Keratinocyte (primary cell): Measurements from ENCODE around the gene RAC2. TPM values are rescaled to one million over a fixed set of nuclear protein-coding genes. Genes with fewer than 3 reads are reported as not detected.

ENCODE experiments used
- DNase-seq: peaks from one replicate; pipeline ENCODE4 v3.0.0-alpha.2; 2011; ENCODE audit warnings: low read depth, missing footprints, low spot score
- FAIRE-seq: peaks from 2 replicates; lab custom pipeline; 2011; peaks lifted over from hg19 to GRCh38; lab: Jason Lieb, UNC
- H2AFZ ChIP-seq: 2 replicates; pipeline ENCODE4 v1.6.0; 2012; ENCODE audit warnings: low read length, control low read depth, inconsistent platforms; ENCODE audit not compliant: control insufficient read depth
- H3K27ac ChIP-seq: 2 replicates; pipeline ENCODE4 v1.5.1; 2011; ENCODE audit warnings: low read length; ENCODE audit not compliant: control insufficient read depth, insufficient read depth
- H3K27me3 ChIP-seq: 3 replicates; pipeline ENCODE4 v1.6.0; 2011; ENCODE audit warnings: low read length; ENCODE audit not compliant: control insufficient read depth, insufficient read depth; ENCODE audit errors: extremely low read depth
- H3K36me3 ChIP-seq, 2 experiments: 2 replicates in 1 of 2; 3 replicates in 1 of 2; pipeline ENCODE4 v1.5.1; 2011; ENCODE audit warnings: low read length in 2 of 2, mild to moderate bottlenecking in 1 of 2; ENCODE audit not compliant: control insufficient read depth in 2 of 2, insufficient read depth in 2 of 2; ENCODE audit errors: extremely low read depth in 1 of 2
- H3K4me1 ChIP-seq: 3 replicates; pipeline ENCODE4 v1.5.1; 2011; ENCODE audit warnings: low read length; ENCODE audit not compliant: control insufficient read depth, insufficient read depth; ENCODE audit errors: extremely low read depth
- H3K4me2 ChIP-seq: 3 replicates; pipeline ENCODE4 v1.6.0; 2011; ENCODE audit warnings: low read depth, low read length; ENCODE audit not compliant: control insufficient read depth, insufficient read depth; ENCODE audit errors: extremely low read depth
- H3K4me3 ChIP-seq, 3 experiments: fragments of 200-600 bp in 1 of 3; sonication (generic) in 1 of 3; 2 replicates in 2 of 3; 3 replicates in 1 of 3; pipeline ENCODE4 v1.5.1; 2011 to 2016; ENCODE audit warnings: low read length in 3 of 3, mild to moderate bottlenecking in 3 of 3, control low read depth in 2 of 3, inconsistent platforms in 1 of 3, low read depth in 1 of 3, mixed read lengths in 1 of 3, mixed run types in 1 of 3, moderate library complexity in 1 of 3; ENCODE audit not compliant: control insufficient read depth in 2 of 3, insufficient read depth in 2 of 3; ENCODE audit errors: extremely low read depth in 1 of 3
- H3K79me2 ChIP-seq: 2 replicates; pipeline ENCODE4 v1.6.0; 2012; ENCODE audit warnings: low read length; ENCODE audit not compliant: control insufficient read depth, insufficient read depth
- H3K9ac ChIP-seq: 3 replicates; pipeline ENCODE4 v1.6.0; 2011; ENCODE audit warnings: low read length; ENCODE audit not compliant: control insufficient read depth, insufficient read depth; ENCODE audit errors: extremely low read depth
- H3K9me1 ChIP-seq: 3 replicates; pipeline ENCODE4 v1.6.0; 2011; ENCODE audit warnings: low read length; ENCODE audit not compliant: control insufficient read depth, insufficient read depth; ENCODE audit errors: extremely low read depth
- H3K9me3 ChIP-seq: 2 replicates; pipeline ENCODE4 v1.5.1; 2012; ENCODE audit warnings: low read depth, low read length; ENCODE audit not compliant: control insufficient read depth
- H4K20me1 ChIP-seq: 3 replicates; pipeline ENCODE4 v1.6.0; 2011; ENCODE audit warnings: low read length; ENCODE audit not compliant: control insufficient read depth, insufficient read depth; ENCODE audit errors: extremely low read depth
- CTCF ChIP-seq, 3 experiments: IDR thresholded peaks in 1 of 3; conservative IDR thresholded peaks in 1 of 3; optimal IDR thresholded peaks in 1 of 3; 2 replicates in 2 of 3; 3 replicates in 1 of 3; pipeline versions ENCODE3 to v1.5.1; 2011; ENCODE audit warnings: low read length in 3 of 3, mild to moderate bottlenecking in 3 of 3, moderate library complexity in 2 of 3, control low read depth in 1 of 3, inconsistent platforms in 1 of 3; ENCODE audit not compliant: insufficient read depth in 2 of 3; ENCODE audit errors: extremely low read depth in 1 of 3
- EZH2 ChIP-seq: IDR thresholded peaks from one replicate; pipeline ENCODE4 v1.6.1; 2012; ENCODE audit warnings: inconsistent platforms, mild to moderate bottlenecking, low read length, moderate library complexity
- dilution Hi-C: fragments of 300-500 bp; cut with MboI; formaldehyde crosslinking; loops from one replicate; pipeline ENCODE4 v1.7.0; 2020; ENCODE audit warnings: low sequenced_read_pairs; ENCODE audit not compliant: extremely low pct_ligation_motif_present
- polyA plus RNA-seq, 5 experiments: library from polyadenylated mRNA; depleted of rRNA in 3 of 5; stranded (reverse) in 3 of 5; stranded (forward) in 1 of 5; unstranded in 1 of 5; fragments of >200 nt; gene quantifications; 1 replicate in 1 of 5; 2 replicates in 3 of 5; 3 replicates in 1 of 5; pipeline versions ENCODE4 v1.2.1 to v1.2.3, GENCODE V29; 2011 to 2012; ENCODE audit warnings: missing spikeins in 2 of 5, low read depth in 1 of 5, low replicate concordance in 1 of 5

The RAC2 gene
- polyA plus RNA-seq, 1 donor (not counting 4 experiments of a cell fraction or from before 2014, with no cell fraction given), result 78.6 TPM

- Histone ChIP-seq H3K9ac (no peak overlapping the region), H3K36me3 (peaks cover 1 to 8% of the 10 kb centered on the region in 2 experiments), H3K27ac (no peak overlapping the region), H2AFZ (no peak overlapping the region), H3K4me1 (peaks cover 14% of the 10 kb centered on the region), H3K9me1 (no peaks in the 10 kb centered on the region), H3K4me2 (no peak overlapping the region), H4K20me1 (no peaks in the 10 kb centered on the region), H3K4me3 (no peak overlapping the region), H3K9me3 (no peaks in the 10 kb centered on the region), H3K79me2 (no peaks in the 10 kb centered on the region), H3K27me3 (no peaks in the 10 kb centered on the region)
- no peak for FAIRE-seq
- TF ChIP-seq CTCF (optimal IDR thresholded peaks at IDR 0.05 in 1 of 3, IDR thresholded peaks at IDR 0.05 in 1 of 3, conservative IDR thresholded peaks at IDR 0.05 in 1 of 3; ENCODE audit: extremely low read depth in 1 of 3, insufficient read depth in 2 of 3, low read length in 3 of 3), result no peak
- no peak for TF ChIP-seq EZH2
- dilution Hi-C loops, result no loop called here
- DNase-seq, result no peak
These were observed 66.3 kb downstream of the RAC2 start for GRCh38 chr22:37177755-37178154.

- no peak for FAIRE-seq
- TF ChIP-seq CTCF (optimal IDR thresholded peaks at IDR 0.05 in 1 of 3, IDR thresholded peaks at IDR 0.05 in 1 of 3, conservative IDR thresholded peaks at IDR 0.05 in 1 of 3; ENCODE audit: extremely low read depth in 1 of 3, insufficient read depth in 2 of 3, low read length in 3 of 3) (no peak), EZH2 (no peak)
- H3K4me3 ChIP-seq, result no peak overlapping the region
- no peak overlapping the region for H2AFZ ChIP-seq
- no peak overlapping the region for H3K4me2 ChIP-seq
- no peak for DNase-seq
- no peak overlapping the region for H3K9ac ChIP-seq
- H3K27ac ChIP-seq, result no peak overlapping the region
- no peaks in the 10 kb centered on the region for H4K20me1 ChIP-seq
- no peaks in the 10 kb centered on the region for H3K79me2 ChIP-seq
- H3K9me1 ChIP-seq, result no peaks in the 10 kb centered on the region
- dilution Hi-C loops, result no loop called here
- peaks cover 0 to 6% of the 10 kb centered on the region in 2 experiments for H3K36me3 ChIP-seq
- H3K9me3 ChIP-seq, result no peaks in the 10 kb centered on the region
- no peaks in the 10 kb centered on the region for H3K27me3 ChIP-seq
- H3K4me1 ChIP-seq, result peaks cover 14% of the 10 kb centered on the region
These were observed 66.8 kb downstream of the RAC2 start for GRCh38 chr22:37177221-37177620.
